Heart left ventricle (tissue), 13 donors: ENCODE measurements around the gene RANBP2.
A peak's percentile ranks its signal among the peaks of the same experiment; 100 is the strongest.

Source experiments
- CTCF ChIP-seq, 12 donors: fragments of 200-600 bp; sonication (generic) in 4 of 12; IDR thresholded peaks; one replicate each; pipeline versions ENCODE4 v1.5.0 to v1.8.0; 2018 to 2022; ENCODE audit warnings: antibody characterized with exemption in 12 of 12, mild to moderate bottlenecking in 5 of 12
- POLR2A ChIP-seq, 2 donors: fragments of 450-650 bp; IDR thresholded peaks; one replicate each; pipeline ENCODE4 v1.6.1; 2017; ENCODE audit warnings: antibody characterized with exemption in 2 of 2, mild to moderate bottlenecking in 2 of 2, moderate library complexity in 2 of 2
- donor health status: ischemic (EF 13 %, LVEDD 7.1; RV severe dilation, severe dysfunction).
- donor health status: DM: no; HTN: yes; CAD: no.
- donor health status: DM: no; HTN: no; CAD: no.
- donor health status: ischemic (EF 25% LVEDD 6.9; RV normal size, moderate dysfunction).
- donor health status: ischemic (EF 25% LVEDD 5.7; RV mildly dilated, moderate dysfunction).
- donor health status: ischemic (EF 35%, LVEDD 5.7; RV mildly dilated, moderate dysfunction).
- donor health status: nonischemic (EF 11% LVEDD 7.7; RV severe dilation, severe dysfunction).
- donor health status: DM: yes; HTN: yes; CAD: no.
- donor health status: PGD.
- donor health status: ischemic (EF 29% LVEDD 5.4; RV normal size, mild dysfunction).
- donor health status: nonischemic (EF 23%, LVEDD 6.1; RV moderate dilation, normal function).

- peak in 1 of 12 donors; percentile 14 for TF ChIP-seq CTCF (IDR thresholded peaks at IDR 0.05)
- peak in 1 of 2 donors; percentile 21 for TF ChIP-seq POLR2A (IDR thresholded peaks at IDR 0.05)
Measured at GRCh38 chr2:108786354-108787215, 67.3 kb downstream of the RANBP2 start, which contains the start of gene CCDC138.
